OCI-LY7 (cell line): Measurements from ENCODE around the gene MAPKAPK3.

Experiments used
- EZH2phosphoT487 ChIP-seq: fragments of 200-600 bp; sonication (generic); IDR thresholded peaks from 2 replicates; pipeline ENCODE4 v1.6.1; 2018; ENCODE audit warnings: low read depth, borderline replicate concordance, mild to moderate bottlenecking, mixed run types, antibody characterized with exemption, low read length, moderate library complexity, mixed read lengths
- TF ChIP-seq, protein P1 (sequence below): fragments of 200-600 bp; sonication (generic); conservative IDR thresholded peaks from 2 replicates; pipeline ENCODE4 v1.5.1; 2014; ENCODE audit warnings: mild to moderate bottlenecking, antibody characterized with exemption, low read length, moderate library complexity, mixed read lengths

- TF ChIP-seq, protein P1, sequence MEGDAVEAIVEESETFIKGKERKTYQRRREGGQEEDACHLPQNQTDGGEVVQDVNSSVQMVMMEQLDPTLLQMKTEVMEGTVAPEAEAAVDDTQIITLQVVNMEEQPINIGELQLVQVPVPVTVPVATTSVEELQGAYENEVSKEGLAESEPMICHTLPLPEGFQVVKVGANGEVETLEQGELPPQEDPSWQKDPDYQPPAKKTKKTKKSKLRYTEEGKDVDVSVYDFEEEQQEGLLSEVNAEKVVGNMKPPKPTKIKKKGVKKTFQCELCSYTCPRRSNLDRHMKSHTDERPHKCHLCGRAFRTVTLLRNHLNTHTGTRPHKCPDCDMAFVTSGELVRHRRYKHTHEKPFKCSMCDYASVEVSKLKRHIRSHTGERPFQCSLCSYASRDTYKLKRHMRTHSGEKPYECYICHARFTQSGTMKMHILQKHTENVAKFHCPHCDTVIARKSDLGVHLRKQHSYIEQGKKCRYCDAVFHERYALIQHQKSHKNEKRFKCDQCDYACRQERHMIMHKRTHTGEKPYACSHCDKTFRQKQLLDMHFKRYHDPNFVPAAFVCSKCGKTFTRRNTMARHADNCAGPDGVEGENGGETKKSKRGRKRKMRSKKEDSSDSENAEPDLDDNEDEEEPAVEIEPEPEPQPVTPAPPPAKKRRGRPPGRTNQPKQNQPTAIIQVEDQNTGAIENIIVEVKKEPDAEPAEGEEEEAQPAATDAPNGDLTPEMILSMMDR = no peak
- no peak for TF ChIP-seq EZH2phosphoT487
These were observed 8.7 kb upstream of the MAPKAPK3 start for GRCh38 chr3:50608278-50608677.
